ENCODE data around the gene TRIM65.

The TRIM65 gene

GRCh38 chr17:75875182-75875939 is 21.4 kb downstream of the TRIM65 start:
- Histone ChIP-seq H3K27me3 (replicated peaks; ENCODE audit: insufficient read depth, low read length) (no peaks in the 10 kb centered on the region), H2AFZ (ENCODE audit: low read length) (no peak overlapping the region), H3K9me3 (replicated peaks; ENCODE audit: insufficient read depth, low read length) (no peaks in the 10 kb centered on the region), H3K36me3 (replicated peaks; ENCODE audit: insufficient read depth, low read length) (peaks cover 4% of the 10 kb centered on the region; the same call in 1 of the 2 replicates), H4K20me1 (ENCODE audit: insufficient read depth, low read length) (no peaks in the 10 kb centered on the region), H3K4me1 (ENCODE audit: low read length) (peaks cover 28% of the 10 kb centered on the region), H3K9me2 (replicated peaks; ENCODE audit: insufficient read depth, low read length) (no peaks in the 10 kb centered on the region), H3K27ac (ENCODE audit: low read length) (peak overlapping the region; percentile 99), H3K4me2 (ENCODE audit: low read depth, low read length) (peak overlapping the region; percentile 97), H3K79me2 (ENCODE audit: low read length) (peaks cover 35% of the 10 kb centered on the region), H3K9ac (ENCODE audit: low read length) (peak overlapping the region; percentile 100), H3F3A (ENCODE audit: insufficient read depth, low read length) (peaks cover 45% of the 10 kb centered on the region), H3K4me3 (ENCODE audit: low read length) (peak overlapping the region; percentile 92)
- DNase-seq, result no peak
- TF ChIP-seq EZH2 (optimal IDR thresholded peaks at IDR 0.05; ENCODE audit: low read depth, low read length), result no peak
- no peak for TF ChIP-seq EZH2phosphoT487 (IDR thresholded peaks at IDR 0.05; ENCODE audit: low read length)
- TF ChIP-seq CTCF (IDR thresholded peaks at IDR 0.05; ENCODE audit: low read length), result no peak

GRCh38 chr17:75874323-75875181 is 22.2 kb downstream of the TRIM65 start:
- Histone ChIP-seq H3K9ac (ENCODE audit: low read length) (no peak overlapping the region), H3K9me3 (replicated peaks; ENCODE audit: insufficient read depth, low read length) (no peaks in the 10 kb centered on the region), H3K79me2 (ENCODE audit: low read length) (peaks cover 35% of the 10 kb centered on the region), H3K4me1 (ENCODE audit: low read length) (peaks cover 28% of the 10 kb centered on the region), H3K27me3 (replicated peaks; ENCODE audit: insufficient read depth, low read length) (no peaks in the 10 kb centered on the region), H3F3A (ENCODE audit: insufficient read depth, low read length) (peaks cover 45% of the 10 kb centered on the region), H3K4me2 (ENCODE audit: low read depth, low read length) (no peak overlapping the region), H3K9me2 (replicated peaks; ENCODE audit: insufficient read depth, low read length) (no peaks in the 10 kb centered on the region), H2AFZ (ENCODE audit: low read length) (no peak overlapping the region), H3K36me3 (replicated peaks; ENCODE audit: insufficient read depth, low read length) (peaks cover 4% of the 10 kb centered on the region; the same call in 1 of the 2 replicates), H3K4me3 (ENCODE audit: low read length) (no peak overlapping the region), H4K20me1 (ENCODE audit: insufficient read depth, low read length) (no peaks in the 10 kb centered on the region), H3K27ac (ENCODE audit: low read length) (peak overlapping the region; percentile 83; the same call in 1 of the 2 replicates)
- no peak for DNase-seq
- TF ChIP-seq EZH2 (optimal IDR thresholded peaks at IDR 0.05; ENCODE audit: low read depth, low read length) (no peak), EZH2phosphoT487 (IDR thresholded peaks at IDR 0.05; ENCODE audit: low read length) (no peak), CTCF (IDR thresholded peaks at IDR 0.05; ENCODE audit: low read length) (no peak)

- Histone ChIP-seq H3K79me2 (ENCODE audit: low read length) (peaks cover 35% of the 10 kb centered on the region), H3K27ac (ENCODE audit: low read length) (peak overlapping the region; percentile 83; the same call in 1 of the 2 replicates), H4K20me1 (ENCODE audit: insufficient read depth, low read length) (no peaks in the 10 kb centered on the region), H3K4me1 (ENCODE audit: low read length) (peaks cover 25% of the 10 kb centered on the region), H3K36me3 (replicated peaks; ENCODE audit: insufficient read depth, low read length) (peaks cover 4% of the 10 kb centered on the region; the same call in 1 of the 2 replicates), H3K4me3 (ENCODE audit: low read length) (no peak overlapping the region), H3K9me3 (replicated peaks; ENCODE audit: insufficient read depth, low read length) (no peaks in the 10 kb centered on the region), H3K9ac (ENCODE audit: low read length) (no peak overlapping the region), H3K27me3 (replicated peaks; ENCODE audit: insufficient read depth, low read length) (no peaks in the 10 kb centered on the region), H3F3A (ENCODE audit: insufficient read depth, low read length) (peaks cover 43% of the 10 kb centered on the region), H3K4me2 (ENCODE audit: low read depth, low read length) (no peak overlapping the region), H2AFZ (ENCODE audit: low read length) (no peak overlapping the region), H3K9me2 (replicated peaks; ENCODE audit: insufficient read depth, low read length) (no peaks in the 10 kb centered on the region)
- no peak for DNase-seq
- no peak for TF ChIP-seq CTCF (IDR thresholded peaks at IDR 0.05; ENCODE audit: low read length)
- TF ChIP-seq EZH2phosphoT487 (IDR thresholded peaks at IDR 0.05; ENCODE audit: low read length), result no peak
- no peak for TF ChIP-seq EZH2 (optimal IDR thresholded peaks at IDR 0.05; ENCODE audit: low read depth, low read length)
Measured at GRCh38 chr17:75873587-75874322, 23.0 kb downstream of the TRIM65 start.
